GM12878 (cell line): ENCODE measurements around the gene LDHAL6B. TPM values are rescaled to one million over a fixed set of nuclear protein-coding genes. Genes with fewer than 3 reads are reported as not detected.
"Not testable (repeated sequence)": the region's sequence is repeated elsewhere in the genome, so short reads cannot be mapped to it uniquely, and the experiment has no call there.

Experiments
- ATAC-seq: fragments of 200-7000 bp; cut with Tn5 transposase; 3 replicates; pipeline ENCODE4 v1.9.1; 2020; ENCODE audit warnings: mild to moderate bottlenecking, moderate library complexity
- BruUV-seq: library from RNA; stranded (reverse); fragments of 400-500 nt; replicated peaks from 2 replicates; lab custom pipeline; 2021; lab: Mats Ljungman, UMichigan
- CTCF ChIA-PET: fragments of 300-600 bp; sonication (Branson Sonifier 250); formaldehyde crosslinking; extraction: SDS; loops from one replicate; lab custom pipeline; 2021; ENCODE audit warnings: inconsistent platforms; lab: Yijun Ruan, JAX
- POLR2A ChIA-PET: fragments of 350-600 bp; formaldehyde crosslinking; extraction: SDS; loops from one replicate; lab custom pipeline; 2021; ENCODE audit warnings: inconsistent platforms; lab: Charles Lee
- RAD21 ChIA-PET: fragments of 300-600 bp; sonication (Branson Sonifier 250); formaldehyde crosslinking; loops from one replicate; lab custom pipeline; 2023; ENCODE audit warnings: antibody characterized with exemption; ENCODE audit not compliant: unreplicated experiment; lab: Charles Lee
- SMC1A ChIA-PET: fragments of 300-600 bp; sonication (Branson Sonifier 250); formaldehyde crosslinking; loops from one replicate; lab custom pipeline; 2023; ENCODE audit not compliant: unreplicated experiment, uncharacterized antibody; lab: Charles Lee
- DNase-seq: peaks from one replicate; pipeline ENCODE4 v3.0.0-alpha.2; 2011; ENCODE audit warnings: low read depth, low spot score
- FAIRE-seq: peaks from 3 replicates; lab custom pipeline; 2011; peaks lifted over from hg19 to GRCh38; lab: Jason Lieb, UNC
- H2AFZ ChIP-seq: 2 replicates; pipeline ENCODE4 v1.6.0; 2011; ENCODE audit warnings: low read depth, low read length, control low read depth; ENCODE audit not compliant: control insufficient read depth
- H3K27ac ChIP-seq: 2 replicates; pipeline ENCODE4 v1.5.1; 2011; ENCODE audit warnings: control low read depth; ENCODE audit not compliant: control insufficient read depth, insufficient read depth
- H3K27me3 ChIP-seq, 2 experiments: replicated peaks in 1 of 2; 2 replicates each; pipeline versions ENCODE4 v1.6.0 to v1.6.1; 2011; ENCODE audit warnings: low read length in 1 of 2; ENCODE audit not compliant: control insufficient read depth in 2 of 2, insufficient read depth in 2 of 2
- H3K36me3 ChIP-seq, 2 experiments: 2 replicates each; pipeline ENCODE4 v1.5.1; 2011; ENCODE audit warnings: low read length in 1 of 2; ENCODE audit not compliant: control insufficient read depth in 2 of 2, insufficient read depth in 2 of 2
- H3K4me1 ChIP-seq: 2 replicates; pipeline ENCODE4 v1.6.1; 2011; ENCODE audit warnings: mild to moderate bottlenecking, low read length, moderate library complexity, mixed read lengths; ENCODE audit not compliant: control insufficient read depth, insufficient read depth
- H3K4me2 ChIP-seq: 2 replicates; pipeline ENCODE4 v1.6.0; 2011; ENCODE audit warnings: control low read depth; ENCODE audit not compliant: control insufficient read depth, insufficient read depth
- H3K4me3 ChIP-seq: fragments of 200-600 bp; sonication (generic); 2 replicates; pipeline ENCODE4 v1.5.1; 2016
- H3K79me2 ChIP-seq: 2 replicates; pipeline ENCODE4 v1.6.0; 2011; ENCODE audit warnings: low read length; ENCODE audit not compliant: control insufficient read depth, insufficient read depth
- H3K9ac ChIP-seq: 2 replicates; pipeline ENCODE4 v1.8.0; 2011; ENCODE audit warnings: low read length, control low read depth, mixed read lengths; ENCODE audit not compliant: control insufficient read depth, insufficient read depth
- H3K9me3 ChIP-seq: replicated peaks from 3 replicates; pipeline ENCODE4 v1.5.1; 2011; ENCODE audit warnings: mild to moderate bottlenecking, low read length; ENCODE audit not compliant: control insufficient read depth, insufficient read depth
- H4K20me1 ChIP-seq: 2 replicates; pipeline ENCODE4 v1.6.0; 2011; ENCODE audit not compliant: control insufficient read depth, insufficient read depth
- BACH1 ChIP-seq: fragments of 450-650 bp; IDR thresholded peaks from 2 replicates; pipeline ENCODE4 v1.6.1; 2017; ENCODE audit warnings: mild to moderate bottlenecking, borderline replicate concordance
- ELK1 ChIP-seq: IDR thresholded peaks from 2 replicates; pipeline ENCODE4 v1.6.1; 2012; ENCODE audit warnings: low read depth, low read length, improper control_type of control experiment
- POLR2A ChIP-seq: IDR thresholded peaks from 2 replicates; pipeline ENCODE4 v1.6.1; 2011; ENCODE audit warnings: low read depth, mild to moderate bottlenecking, low read length
- POU2F2 ChIP-seq: IDR thresholded peaks from 3 replicates; pipeline ENCODE4 v1.6.1; 2011; ENCODE audit warnings: low read depth, mild to moderate bottlenecking, low read length, borderline replicate concordance
- RUNX3 ChIP-seq: IDR thresholded peaks from 2 replicates; pipeline ENCODE4 v1.6.1; 2012; ENCODE audit warnings: low read length, inconsistent platforms
- SMAD5 ChIP-seq: IDR thresholded peaks from 2 replicates; pipeline ENCODE4 v1.6.1; 2016; ENCODE audit warnings: antibody characterized with exemption, low read depth
- SMC3 ChIP-seq: IDR thresholded peaks from 2 replicates; pipeline ENCODE4 v1.6.1; 2011; ENCODE audit warnings: low read length, improper control_type of control experiment, borderline replicate concordance
- SPI1 ChIP-seq: IDR thresholded peaks from 2 replicates; pipeline ENCODE4 v1.6.1; 2011; ENCODE audit warnings: low read depth, mild to moderate bottlenecking, low read length, moderate library complexity, borderline replicate concordance; ENCODE audit not compliant: insufficient read depth
- SUPT20H ChIP-seq: IDR thresholded peaks from 2 replicates; pipeline ENCODE4 v1.6.1; 2011; ENCODE audit warnings: low read depth, mild to moderate bottlenecking, low read length, moderate library complexity, borderline replicate concordance; ENCODE audit not compliant: control insufficient read depth
- TCF7 ChIP-seq: IDR thresholded peaks from 2 replicates; pipeline ENCODE4 v1.6.1; 2014; ENCODE audit warnings: antibody characterized with exemption, borderline replicate concordance
- ZBTB4 ChIP-seq: fragments of 450-650 bp; formaldehyde crosslinking; IDR thresholded peaks from 2 replicates; pipeline ENCODE4 v1.4.0; 2022; ENCODE audit warnings: mild to moderate bottlenecking, moderate library complexity
- ZNF384 ChIP-seq: IDR thresholded peaks from 2 replicates; pipeline ENCODE4 v1.6.1; 2012; ENCODE audit warnings: low read depth, mild to moderate bottlenecking, low read length, improper control_type of control experiment, borderline replicate concordance
- WGBS: methylation state at CpG from one replicate; pipeline ENCODE4 v1.1.6; 2016; ENCODE audit warnings: low lambda C conversion rate; ENCODE audit not compliant: insufficient replicate concordance, insufficient coverage; ENCODE audit errors: missing lambda C conversion rate; 5-methylcytosine and 5-hydroxymethylcytosine counted together
- in situ Hi-C: fragments of 300-500 bp; cut with MboI; formaldehyde crosslinking; loops from 9 replicates; pipeline ENCODE4 v1.14.3; 2018; ENCODE audit warnings: mixed read lengths
- intact Hi-C: fragments of 100-400 bp; cut with micrococcal nuclease; formaldehyde crosslinking; loops from one replicate; pipeline ENCODE4 v1.14.2; 2022; ENCODE audit not compliant: unreplicated experiment
- polyA plus RNA-seq, 11 experiments: library from polyadenylated mRNA; depleted of rRNA in 4 of 11; unstranded in 6 of 11; stranded (reverse) in 5 of 11; fragments of >200 nt; fragmentation: Nextera tagmentation in 4 of 11; fragmentation: Illumina TruSeq in 1 of 11; extraction: Ambion mirVana in 4 of 11; extraction: Trizol in 1 of 11; gene quantifications; 1 replicate in 1 of 11; 2 replicates in 10 of 11; pipeline versions ENCODE4 v1.2.1 to v1.2.3, GENCODE V29; 2011 to 2016; ENCODE audit warnings: inconsistent platforms in 2 of 11, missing spikeins in 2 of 11, low read depth in 1 of 11
- total RNA-seq, 4 experiments: library from RNA; depleted of rRNA in 3 of 4; stranded (reverse); fragments of >200 nt in 3 of 4; fragmentation: Illumina TruSeq in 1 of 4; extraction: Trizol in 1 of 4; gene quantifications; 2 replicates each; pipeline versions ENCODE4 v1.2.1 to v1.2.3, GENCODE V29; 2013 to 2021

Gene LDHAL6B
- total and polyA plus RNA-seq, 10 of the 15 experiments (the other 5 are each of a cell fraction or from before 2014, with no cell fraction given) = 0.33 to 0.66 TPM; not detected in 8

GRCh38 chr15:59162080-59162479 lies 44.6 kb upstream of the LDHAL6B start:
- 97% methylated on average over 8 of the region's 8 CpGs for WGBS
- H3K4me3 ChIP-seq, H4K20me1 ChIP-seq, H3K4me1 ChIP-seq, POLR2A ChIA-PET, H3K27me3 ChIP-seq, H2AFZ ChIP-seq, H3K4me2 ChIP-seq, H3K9me3 ChIP-seq, H3K79me2 ChIP-seq, ATAC-seq, BruUV-seq, in situ Hi-C loops, FAIRE-seq, DNase-seq, H3K9ac ChIP-seq, H3K27ac ChIP-seq: not testable (repeated sequence)
- H3K36me3 ChIP-seq = peaks cover 9 to 61% of the 10 kb centered on the region in 2 experiments
- ChIA-PET RAD21 (interaction anchor here (1.4 to 1.9 kb wide), 4 partner anchors 182 to 332 kb away, joined by 5 to 8 read pairs (median 6); no protein-coding TSS in a partner anchor), CTCF (interaction anchor here (0.9 to 1.8 kb wide), 19 partner anchors 8 to 367 kb away, joined by 3 to 6 read pairs (median 4); no protein-coding TSS in a partner anchor), SMC1A (interaction anchor here (0.6 to 3.1 kb wide), 14 partner anchors 8 to 345 kb away, joined by 3 to 15 read pairs (median 3); no protein-coding TSS in a partner anchor)
- intact Hi-C loops = loop anchor here (5.0 kb wide), 1 partner anchor 330 kb away; no protein-coding TSS in a partner anchor

GRCh38 chr15:59165726-59166125 lies 40.9 kb upstream of the LDHAL6B start:
- BruUV-seq = TSS peak; percentile 29
- Histone ChIP-seq H3K4me1 (peaks cover 3% of the 10 kb centered on the region; the same call in 1 of the 2 replicates), H3K4me2 (no peak overlapping the region), H3K27me3 (no peaks in the 10 kb centered on the region), H3K9ac (no peak overlapping the region), H3K9me3 (no peaks in the 10 kb centered on the region; the same call in 2 of the 3 replicates), H3K4me3 (no peak overlapping the region), H2AFZ (no peak overlapping the region), H3K79me2 (no peaks in the 10 kb centered on the region), H4K20me1 (no peaks in the 10 kb centered on the region), H3K27ac (peak overlapping the region; percentile 71), H3K36me3 (peaks cover 8 to 54% of the 10 kb centered on the region in 2 experiments)
- FAIRE-seq = no peak
- peak; percentile 28 for DNase-seq
- ChIA-PET SMC1A (interaction anchor here (0.7 to 2.2 kb wide), 13 partner anchors 9 to 358 kb away, joined by 3 to 7 read pairs (median 4); no protein-coding TSS in a partner anchor), RAD21 (interaction anchor here (0.6 to 2.1 kb wide), 4 partner anchors 37 to 190 kb away, joined by 3 to 6 read pairs (median 3); no protein-coding TSS in a partner anchor), POLR2A (no interaction called here), CTCF (interaction anchor here (1.0 to 1.6 kb wide), 4 partner anchors 186 to 367 kb away, joined by 3 to 7 read pairs (median 4); no protein-coding TSS in a partner anchor)
- in situ Hi-C loops = no loop called here
- peak; percentile 72 for ATAC-seq
- WGBS = 54% methylated on average over 3 of the region's 3 CpGs
- intact Hi-C loops = no loop called here
- no peak for TF ChIP-seq SMAD5
- 0 out of 3 replicates have a peak, but pooled peaks have one; percentile 29 for TF ChIP-seq POU2F2
- no peak for TF ChIP-seq ZBTB4 (CRISPR knock-in tag)
- no peak for TF ChIP-seq ZNF384
- TF ChIP-seq POLR2A = no peak
- no peak for TF ChIP-seq SUPT20H
- TF ChIP-seq TCF7 = no peak
- no peak for TF ChIP-seq BACH1
- TF ChIP-seq SPI1 = peak; percentile 30; the same call in 1 of the 2 replicates
- TF ChIP-seq ELK1 = no peak
- no peak for TF ChIP-seq SMC3
- peak; percentile 38 for TF ChIP-seq RUNX3
